HL-60 (cell line): ENCODE results near the gene LINGO1.
A peak's percentile ranks its signal among the peaks of the same experiment; 100 is the strongest.

Experiments used
- DNase-seq, 2 experiments: peaks; one replicate each; pipeline ENCODE4 v3.0.0-alpha.2; 2010 to 2020; ENCODE audit warnings: low read depth in 1 of 2, low spot score in 1 of 2
- H3K27ac ChIP-seq: fragments of 250-450 bp; sonication (Bioruptor Pico); replicated peaks from 2 replicates; pipeline ENCODE4 v1.5.1; 2020; ENCODE audit warnings: mild to moderate bottlenecking, moderate library complexity
- H3K27me3 ChIP-seq: fragments of 250-450 bp; sonication (Bioruptor Pico); 2 replicates; pipeline ENCODE4 v1.5.1; 2021; ENCODE audit warnings: mild to moderate bottlenecking, moderate library complexity; ENCODE audit not compliant: insufficient read depth, poor library complexity, severe bottlenecking
- H3K4me3 ChIP-seq: replicated peaks from 2 replicates; pipeline ENCODE4 v1.5.1; 2011; ENCODE audit warnings: mild to moderate bottlenecking, control low read depth, low read length; ENCODE audit not compliant: insufficient read depth
- GABPA ChIP-seq: IDR thresholded peaks from 2 replicates; pipeline ENCODE4 v1.6.1; 2012; ENCODE audit warnings: low read depth
- POLR2AphosphoS5 ChIP-seq: IDR thresholded peaks from 2 replicates; pipeline ENCODE4 v1.6.1; 2012; ENCODE audit warnings: low read depth
- SPI1 ChIP-seq: IDR thresholded peaks from 2 replicates; pipeline ENCODE4 v1.6.1; 2012; ENCODE audit warnings: low read depth, mild to moderate bottlenecking, borderline replicate concordance
- TF ChIP-seq, protein P1 (sequence below): IDR thresholded peaks from one replicate; pipeline ENCODE4 v1.5.1; 2011; ENCODE audit warnings: low read length, control low read depth, inconsistent platforms; ENCODE audit not compliant: insufficient read depth
- TF ChIP-seq, protein P2 (sequence below): IDR thresholded peaks from 2 replicates; pipeline ENCODE4 v1.6.1; 2012; ENCODE audit warnings: low read depth; ENCODE audit not compliant: insufficient replicate concordance

Gene LINGO1

DNA sequence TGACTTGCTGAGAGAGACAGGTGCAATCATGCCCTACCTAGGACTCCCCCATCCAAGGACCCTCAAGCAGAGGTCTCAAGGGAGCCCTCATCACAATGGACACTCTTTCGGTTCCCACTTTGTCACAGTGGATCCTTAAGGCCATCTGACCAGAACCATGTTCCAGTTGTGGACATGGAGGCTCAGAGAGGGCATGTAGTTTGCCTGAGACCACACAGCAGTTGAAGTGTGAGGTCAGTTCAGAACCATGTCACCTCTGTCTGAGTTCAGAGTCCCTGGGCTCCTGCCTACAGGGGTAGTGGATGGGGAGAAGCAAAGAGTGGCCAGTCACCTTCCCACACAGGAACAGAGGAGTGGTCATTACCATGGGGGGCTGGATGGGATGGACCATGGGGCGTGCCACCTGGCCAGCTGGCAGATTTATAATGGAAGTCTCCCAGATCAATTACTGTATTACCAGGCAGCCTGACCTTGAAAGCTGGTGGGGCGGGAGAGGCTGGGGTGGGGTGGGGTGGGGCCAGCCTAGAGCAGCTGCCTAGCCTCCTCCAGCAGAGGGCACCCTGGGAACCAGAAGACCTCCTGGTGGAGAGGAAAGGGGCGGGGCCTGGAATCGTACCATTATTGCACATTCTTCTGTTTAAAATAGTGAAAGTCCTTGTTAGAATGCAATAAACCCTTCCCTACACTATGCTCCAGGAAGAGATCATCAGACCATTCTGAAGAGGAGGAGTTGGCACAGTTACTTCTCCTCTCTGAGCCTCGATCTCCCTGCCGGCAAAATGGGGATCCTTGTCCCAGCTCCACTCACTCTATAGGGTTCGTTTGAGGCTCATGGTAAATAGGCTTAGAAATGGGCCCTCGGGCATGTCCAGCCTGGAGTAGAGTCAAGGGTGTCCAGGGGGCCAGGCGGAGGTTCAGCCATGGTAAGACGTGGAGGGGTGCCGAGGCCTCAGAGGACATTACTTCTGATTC, 26.9 kb upstream of the LINGO1 start:
- Histone ChIP-seq H3K4me3 (no peak overlapping the region), H3K27me3 (peaks cover 2% of the 10 kb centered on the region), H3K27ac (no peak overlapping the region)
- TF ChIP-seq POLR2AphosphoS5 (no peak), GABPA (no peak), SPI1 (no peak)
- TF ChIP-seq, protein P1, sequence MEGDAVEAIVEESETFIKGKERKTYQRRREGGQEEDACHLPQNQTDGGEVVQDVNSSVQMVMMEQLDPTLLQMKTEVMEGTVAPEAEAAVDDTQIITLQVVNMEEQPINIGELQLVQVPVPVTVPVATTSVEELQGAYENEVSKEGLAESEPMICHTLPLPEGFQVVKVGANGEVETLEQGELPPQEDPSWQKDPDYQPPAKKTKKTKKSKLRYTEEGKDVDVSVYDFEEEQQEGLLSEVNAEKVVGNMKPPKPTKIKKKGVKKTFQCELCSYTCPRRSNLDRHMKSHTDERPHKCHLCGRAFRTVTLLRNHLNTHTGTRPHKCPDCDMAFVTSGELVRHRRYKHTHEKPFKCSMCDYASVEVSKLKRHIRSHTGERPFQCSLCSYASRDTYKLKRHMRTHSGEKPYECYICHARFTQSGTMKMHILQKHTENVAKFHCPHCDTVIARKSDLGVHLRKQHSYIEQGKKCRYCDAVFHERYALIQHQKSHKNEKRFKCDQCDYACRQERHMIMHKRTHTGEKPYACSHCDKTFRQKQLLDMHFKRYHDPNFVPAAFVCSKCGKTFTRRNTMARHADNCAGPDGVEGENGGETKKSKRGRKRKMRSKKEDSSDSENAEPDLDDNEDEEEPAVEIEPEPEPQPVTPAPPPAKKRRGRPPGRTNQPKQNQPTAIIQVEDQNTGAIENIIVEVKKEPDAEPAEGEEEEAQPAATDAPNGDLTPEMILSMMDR = no peak
- TF ChIP-seq, protein P2, sequence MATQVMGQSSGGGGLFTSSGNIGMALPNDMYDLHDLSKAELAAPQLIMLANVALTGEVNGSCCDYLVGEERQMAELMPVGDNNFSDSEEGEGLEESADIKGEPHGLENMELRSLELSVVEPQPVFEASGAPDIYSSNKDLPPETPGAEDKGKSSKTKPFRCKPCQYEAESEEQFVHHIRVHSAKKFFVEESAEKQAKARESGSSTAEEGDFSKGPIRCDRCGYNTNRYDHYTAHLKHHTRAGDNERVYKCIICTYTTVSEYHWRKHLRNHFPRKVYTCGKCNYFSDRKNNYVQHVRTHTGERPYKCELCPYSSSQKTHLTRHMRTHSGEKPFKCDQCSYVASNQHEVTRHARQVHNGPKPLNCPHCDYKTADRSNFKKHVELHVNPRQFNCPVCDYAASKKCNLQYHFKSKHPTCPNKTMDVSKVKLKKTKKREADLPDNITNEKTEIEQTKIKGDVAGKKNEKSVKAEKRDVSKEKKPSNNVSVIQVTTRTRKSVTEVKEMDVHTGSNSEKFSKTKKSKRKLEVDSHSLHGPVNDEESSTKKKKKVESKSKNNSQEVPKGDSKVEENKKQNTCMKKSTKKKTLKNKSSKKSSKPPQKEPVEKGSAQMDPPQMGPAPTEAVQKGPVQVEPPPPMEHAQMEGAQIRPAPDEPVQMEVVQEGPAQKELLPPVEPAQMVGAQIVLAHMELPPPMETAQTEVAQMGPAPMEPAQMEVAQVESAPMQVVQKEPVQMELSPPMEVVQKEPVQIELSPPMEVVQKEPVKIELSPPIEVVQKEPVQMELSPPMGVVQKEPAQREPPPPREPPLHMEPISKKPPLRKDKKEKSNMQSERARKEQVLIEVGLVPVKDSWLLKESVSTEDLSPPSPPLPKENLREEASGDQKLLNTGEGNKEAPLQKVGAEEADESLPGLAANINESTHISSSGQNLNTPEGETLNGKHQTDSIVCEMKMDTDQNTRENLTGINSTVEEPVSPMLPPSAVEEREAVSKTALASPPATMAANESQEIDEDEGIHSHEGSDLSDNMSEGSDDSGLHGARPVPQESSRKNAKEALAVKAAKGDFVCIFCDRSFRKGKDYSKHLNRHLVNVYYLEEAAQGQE = no peak
- peak; percentile 8 to 48 for DNase-seq

DNA sequence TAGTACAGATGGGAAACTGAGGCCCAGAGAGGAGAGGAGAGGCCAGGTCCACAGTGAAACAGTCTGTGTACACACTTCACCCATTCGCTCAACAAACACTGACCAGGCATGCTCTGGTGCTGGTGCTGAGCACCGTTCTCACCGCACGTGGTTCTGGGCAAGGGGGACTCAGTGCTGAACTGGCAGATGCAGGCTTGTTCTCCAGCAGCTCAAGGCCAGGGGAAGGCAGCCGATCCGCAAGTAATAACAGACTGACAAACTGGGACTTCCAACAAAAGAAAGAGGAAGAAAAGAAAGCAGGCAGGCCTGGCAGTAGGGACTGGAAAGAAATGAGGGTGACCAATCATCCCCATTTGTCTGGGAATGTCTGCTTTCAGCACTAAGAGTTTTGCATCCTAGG, 25.6 kb upstream of the LINGO1 start:
- no peak overlapping the region for H3K4me3 ChIP-seq
- TF ChIP-seq, protein P1 = no peak
- no peak for TF ChIP-seq POLR2AphosphoS5
- TF ChIP-seq GABPA = no peak
- no peak for TF ChIP-seq SPI1
- TF ChIP-seq, protein P2 = no peak
- no peak overlapping the region for H3K27ac ChIP-seq
- DNase-seq = no peak
- H3K27me3 ChIP-seq = peaks cover 2% of the 10 kb centered on the region

DNA sequence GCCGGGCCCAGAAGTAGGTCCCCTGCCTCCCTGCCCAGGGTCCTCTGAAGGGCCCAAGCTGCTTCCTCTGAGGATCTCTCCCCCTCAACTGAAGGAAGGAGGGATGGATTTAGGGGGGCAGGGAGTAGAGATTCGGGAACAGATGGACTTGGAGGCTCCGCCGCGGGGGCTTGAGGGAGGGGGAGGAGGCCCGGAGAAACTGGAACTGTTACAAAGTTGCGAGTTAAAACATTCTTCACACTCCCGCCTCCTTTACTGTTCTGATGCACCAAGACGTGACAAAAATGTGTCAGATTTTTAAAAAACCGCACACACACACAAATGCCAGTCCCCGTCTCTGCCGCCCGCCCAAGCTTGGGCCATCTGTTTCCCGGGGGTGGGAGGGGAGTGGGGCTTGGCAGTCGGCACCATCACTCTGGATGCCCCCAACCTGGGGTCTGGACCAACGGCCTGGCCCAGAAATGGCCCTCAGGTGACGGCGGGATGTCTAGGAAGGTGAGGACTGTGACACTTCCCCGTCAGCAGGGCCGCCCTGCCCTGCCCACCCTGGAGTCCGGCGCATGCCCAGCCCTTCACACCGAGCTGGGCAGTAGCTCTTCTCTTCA, 25.0 kb upstream of the LINGO1 start:
- Histone ChIP-seq H3K27me3 (peaks cover 2% of the 10 kb centered on the region), H3K4me3 (no peak overlapping the region), H3K27ac (no peak overlapping the region)
- TF ChIP-seq SPI1 (no peak), POLR2AphosphoS5 (no peak)
- DNase-seq = no peak

DNA sequence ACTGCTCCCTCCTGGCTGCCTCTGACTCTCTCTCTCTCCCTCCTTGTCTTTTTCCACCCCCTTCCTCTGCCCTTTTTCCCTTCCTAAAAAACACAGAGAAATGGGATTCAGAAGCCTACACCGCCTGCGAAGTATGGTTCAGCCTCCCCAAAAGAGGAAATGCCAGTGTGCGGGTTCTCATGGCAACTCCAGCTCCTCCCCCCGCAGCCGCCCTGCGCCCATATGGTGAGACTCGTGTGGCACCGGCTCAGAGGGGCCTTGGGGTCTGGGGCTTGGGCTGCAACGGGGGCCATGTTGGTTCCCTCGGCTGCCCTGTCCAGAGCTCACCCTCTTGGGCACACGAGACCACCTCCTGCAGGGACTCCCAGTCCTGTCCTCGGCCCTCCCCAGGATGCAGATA, 23.6 kb upstream of the LINGO1 start:
- Histone ChIP-seq H3K27me3 (peaks cover 2% of the 10 kb centered on the region), H3K4me3 (no peak overlapping the region), H3K27ac (no peak overlapping the region)
- peak in 1 of 2 experiments; percentile 54 for DNase-seq
- no peak for TF ChIP-seq GABPA
- TF ChIP-seq, protein P2 = no peak
- TF ChIP-seq, protein P1 = no peak
- no peak for TF ChIP-seq POLR2AphosphoS5
- peak; percentile 96 for TF ChIP-seq SPI1
